ENCODE data around the gene SHBG. TPM values are rescaled to one million over a fixed set of nuclear protein-coding genes. Genes with fewer than 3 reads are reported as not detected.

The SHBG gene
- total and polyA plus RNA-seq, 2 of the 8 experiments (the other 6 are each of a cell fraction or from before 2014, with no cell fraction given): 1.1 to 1.2 TPM

- Histone ChIP-seq H2BK12ac (ENCODE audit: low read depth, low read length) (no peak overlapping the region), H4K91ac (replicated peaks; ENCODE audit: insufficient read length, low read length) (no peak overlapping the region), H3K36me3 (ENCODE audit: control insufficient read depth in 2 of 4, insufficient read depth in 4 of 4, low read length in 3 of 4) (peaks cover 31 to 60% (median 47%) of the 10 kb centered on the region in 4 experiments), H3K27me3 (replicated peaks in 1 of 4; ENCODE audit: control insufficient read depth in 3 of 4, extremely low read depth in 1 of 4, insufficient read depth in 3 of 4, low read length in 3 of 4) (no peaks in the 10 kb centered on the region), H4K8ac (ENCODE audit: extremely low read depth, insufficient read depth, low read length) (no peak overlapping the region), H4K5ac (ENCODE audit: insufficient read length, low read depth, low read length) (no peak overlapping the region), H3K4me2 (ENCODE audit: insufficient read depth in 1 of 2, low read depth in 2 of 2, low read length in 2 of 2) (no peak overlapping the region), H3K79me1 (ENCODE audit: low read depth, low read length) (peaks cover 2% of the 10 kb centered on the region; the same call in 1 of the 2 replicates), H3K23ac (ENCODE audit: insufficient read length) (no peak overlapping the region), H3K4ac (replicated peaks; ENCODE audit: insufficient read length, low read depth, low read length) (no peak overlapping the region), H3K27ac (ENCODE audit: low read depth, low read length) (no peak overlapping the region; the same call in 1 of the 2 replicates), H3K14ac (ENCODE audit: insufficient read length) (no peak overlapping the region), H3K79me2 (ENCODE audit: control insufficient read depth in 1 of 2, insufficient read depth in 2 of 2, low read length in 2 of 2) (peaks cover 0 to 12% of the 10 kb centered on the region in 2 experiments; a peak in 2 of 4 replicates), H3K4me3 (ENCODE audit: extremely low read depth in 1 of 4, insufficient read depth in 2 of 4, low read depth in 3 of 4, low read length in 4 of 4) (no peak overlapping the region), H3K9me3 (ENCODE audit: insufficient read depth in 2 of 2, low read depth in 1 of 2, low read length in 1 of 2) (peaks cover 5 to 13% of the 10 kb centered on the region in 2 experiments; a peak in 2 of 4 replicates), H3K23me2 (ENCODE audit: low read depth, low read length) (no peaks in the 10 kb centered on the region), H3K4me1 (replicated peaks in 1 of 4; ENCODE audit: control insufficient read depth in 3 of 4, insufficient read depth in 4 of 4, low read length in 3 of 4) (peaks cover 5 to 18% (median 12%) of the 10 kb centered on the region in 4 experiments), H3K18ac (ENCODE audit: extremely low read depth, low read length) (no peak overlapping the region), H3K9ac (replicated peaks in 1 of 4; ENCODE audit: extremely low read depth in 1 of 4, low read depth in 3 of 4, low read length in 3 of 4) (no peak overlapping the region), H2AK5ac (ENCODE audit: low read depth, low read length) (no peak overlapping the region), H2BK120ac (replicated peaks; ENCODE audit: low read depth, low read length) (no peak overlapping the region), H2AFZ (ENCODE audit: low read length) (no peak overlapping the region), H3K56ac (replicated peaks; ENCODE audit: insufficient read length, low read depth, low read length) (no peak overlapping the region), H2BK20ac (ENCODE audit: low read length) (no peak overlapping the region), H4K20me1 (replicated peaks in 1 of 2; ENCODE audit: control insufficient read depth in 1 of 2, insufficient read depth in 2 of 2, low read length in 2 of 2) (peaks cover 4% of the 10 kb centered on the region in 2 experiments), H2BK5ac (ENCODE audit: low read depth, low read length) (no peak overlapping the region), H2BK15ac (ENCODE audit: low read length) (no peak overlapping the region)
- 90% methylated on average over 14 of the region's 14 CpGs; no CpG with 5 or more reads in 1 of the 2 experiments for WGBS, 2 experiments (ENCODE audit: extremely low coverage in 1 of 2, insufficient coverage in 1 of 2, insufficient read length in 1 of 2, insufficient replicate concordance in 2 of 2, low coverage in 1 of 2, low lambda C conversion rate in 2 of 2, missing lambda C conversion rate in 1 of 2)
- CTCF ChIA-PET (ENCODE audit: partially characterized antibody): interaction anchor here (0.9 to 15.7 kb wide), 6 partner anchors 8 to 86 kb away, joined by 3 to 332 read pairs (median 68); partner anchors contain the start of genes SAT2, SHBG, TP53 and WRAP53
- no peak for DNase-seq (ENCODE audit: low read depth in 1 of 2, low spot score in 2 of 2)
- POLR2A ChIA-PET (ENCODE audit: partially characterized antibody): interaction anchor here (5.5 to 79.4 kb wide), 3 partner anchors 8 to 90 kb away, joined by 36 to 2272 read pairs (median 2272); partner anchors contain the start of genes ATP1B2, FXR2, MPDU1 and SAT2
- FAIRE-seq: no peak
- TF ChIP-seq USF2 (IDR thresholded peaks at IDR 0.05; ENCODE audit: low read length) (no peak), EZH2 (IDR thresholded peaks at IDR 0.05; ENCODE audit: low read depth, low read length, severe bottlenecking) (no peak), KDM4A (IDR thresholded peaks at IDR 0.05; ENCODE audit: low read depth, low read length, severe bottlenecking) (no peak), MAX (IDR thresholded peaks at IDR 0.05) (no peak), POLR2A (IDR thresholded peaks at IDR 0.05; ENCODE audit: control extremely low read depth in 1 of 2, low read depth in 2 of 2, low read length in 2 of 2) (no peak), SP2 (IDR thresholded peaks at IDR 0.05; ENCODE audit: low read length) (no peak), JUN (IDR thresholded peaks at IDR 0.05; ENCODE audit: low read depth, low read length) (no peak), BACH1 (IDR thresholded peaks at IDR 0.05; ENCODE audit: low read length) (no peak), CTCF (IDR thresholded peaks at IDR 0.05; ENCODE audit: control extremely low read depth in 1 of 3, insufficient read depth in 1 of 3, low read depth in 1 of 3, low read length in 3 of 3) (no peak), CHD1 (IDR thresholded peaks at IDR 0.05; ENCODE audit: low read depth, low read length) (no peak)
Measured at GRCh38 chr17:7674934-7675333, 45.0 kb downstream of the SHBG start.
